Occipital lobe (tissue), 2 donors: ENCODE results near the gene NSDHL. TPM values are rescaled to one million over a fixed set of nuclear protein-coding genes. Genes with fewer than 3 reads are reported as not detected.
A peak's percentile ranks its signal among the peaks of the same experiment; 100 is the strongest.
"Not testable (repeated sequence)": the region's sequence is repeated elsewhere in the genome, so short reads cannot be mapped to it uniquely, and the experiment has no call there.

Experiments used
- DNase-seq: peaks from one replicate; lab custom pipeline; 2025; lab: John Stamatoyannopoulos, UW
- total RNA-seq: library from RNA; depleted of rRNA; stranded (reverse); fragments of >200 nt; gene quantifications from one replicate; pipeline ENCODE4 v1.2.3, GENCODE V29; 2014

NSDHL gene
- total RNA-seq = 14.5 TPM

DNA sequence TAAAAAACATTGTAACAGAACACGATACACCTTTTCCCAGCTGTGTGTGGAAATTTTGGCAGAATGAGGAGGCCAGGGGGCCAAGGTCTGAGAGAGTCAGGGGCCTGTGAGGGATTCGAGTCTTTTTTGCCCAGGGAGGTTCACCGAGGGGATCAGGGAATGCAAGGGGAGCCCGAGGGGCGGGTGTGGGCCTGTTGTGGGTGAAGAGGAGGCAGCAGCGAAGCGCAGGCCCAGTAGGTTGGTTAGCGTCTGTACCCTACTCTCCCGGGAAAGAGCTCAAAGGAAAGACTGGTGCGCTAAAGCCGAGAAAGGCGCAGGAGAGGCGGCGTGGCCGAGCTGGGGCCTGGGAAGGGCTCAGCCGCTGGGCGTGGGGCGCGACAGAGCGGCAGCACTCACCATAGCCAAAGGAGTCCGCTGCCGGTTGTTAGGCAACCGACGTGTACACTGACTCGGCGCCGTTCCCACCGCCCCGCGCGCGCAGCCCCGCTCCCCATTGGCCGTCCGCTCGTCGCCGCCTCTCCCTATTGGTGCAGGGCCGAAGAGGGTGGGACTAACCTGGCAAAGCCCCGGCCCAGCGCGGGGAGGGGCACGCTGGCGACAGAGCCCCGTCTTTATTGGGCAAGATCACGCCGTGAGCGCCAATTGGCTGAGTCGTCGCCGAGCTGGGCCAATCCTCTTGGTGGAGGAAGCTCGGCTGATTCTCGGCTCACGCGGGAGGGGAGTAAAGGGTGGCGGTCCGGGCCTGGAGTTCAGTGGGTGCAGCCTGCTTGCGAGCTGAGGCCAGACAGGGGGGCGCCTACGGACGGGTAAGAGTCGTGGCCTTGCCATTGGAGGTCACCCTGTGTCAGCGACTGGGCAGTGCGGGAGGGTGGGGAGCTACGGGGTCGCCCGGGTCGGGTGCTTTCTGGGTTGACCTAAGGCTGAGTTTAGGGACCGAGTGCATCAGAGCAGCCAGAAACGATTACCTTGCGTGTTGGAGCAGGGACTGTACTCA, at the start of gene NSDHL, which contains the start of gene CETN2:
Gene NSDHL (plus strand): TSS at position 752 of the 994 bp plus-strand sequence. CDS start 15,262 bp downstream, outside the sequence.
Gene CETN2 (minus strand): TSS at position 446 of the 994 bp plus-strand sequence. CDS start 47 bp downstream, at position 399.
- peak; percentile 93 for DNase-seq

DNA sequence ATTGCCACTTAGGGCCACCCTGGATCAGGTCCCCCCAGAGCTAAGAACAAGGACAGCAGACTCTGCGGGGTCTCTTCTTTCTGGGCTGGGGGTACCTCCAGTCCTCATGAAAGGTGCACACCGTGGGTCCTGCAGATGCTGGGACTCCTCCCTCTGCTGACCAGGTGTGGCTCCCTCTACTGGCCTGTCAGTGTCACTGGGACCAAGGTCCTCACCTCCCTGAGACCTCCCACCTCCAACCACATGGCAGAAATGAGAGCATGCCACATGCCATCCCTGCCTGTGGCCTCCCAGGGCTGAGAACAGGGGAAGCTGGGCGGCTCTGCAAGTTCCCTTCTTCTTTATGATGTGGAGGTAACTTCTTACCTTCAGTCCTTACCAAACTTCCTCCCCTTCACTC, 43.8 kb upstream of the NSDHL start:
- DNase-seq = not testable (repeated sequence)

DNA sequence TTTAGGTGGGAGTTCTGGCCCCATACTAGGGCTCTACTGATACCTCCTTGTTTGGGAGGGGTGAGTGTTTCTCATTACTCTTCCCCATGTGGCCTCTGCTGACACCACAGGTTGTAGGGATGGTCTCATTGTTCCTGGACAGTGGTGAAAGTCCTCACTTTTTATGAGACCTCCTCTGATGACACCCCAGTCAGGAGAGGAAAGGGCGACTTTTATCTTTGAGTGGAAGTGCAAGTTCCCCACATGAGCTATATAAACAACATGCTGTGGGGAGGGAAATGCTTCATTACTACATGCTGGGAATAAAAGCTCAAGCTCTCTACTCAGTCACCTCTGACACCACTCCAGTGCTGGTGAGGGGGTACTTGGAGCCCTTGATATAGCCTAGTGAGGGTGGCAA, 31.9 kb upstream of the NSDHL start:
- DNase-seq = no peak

DNA sequence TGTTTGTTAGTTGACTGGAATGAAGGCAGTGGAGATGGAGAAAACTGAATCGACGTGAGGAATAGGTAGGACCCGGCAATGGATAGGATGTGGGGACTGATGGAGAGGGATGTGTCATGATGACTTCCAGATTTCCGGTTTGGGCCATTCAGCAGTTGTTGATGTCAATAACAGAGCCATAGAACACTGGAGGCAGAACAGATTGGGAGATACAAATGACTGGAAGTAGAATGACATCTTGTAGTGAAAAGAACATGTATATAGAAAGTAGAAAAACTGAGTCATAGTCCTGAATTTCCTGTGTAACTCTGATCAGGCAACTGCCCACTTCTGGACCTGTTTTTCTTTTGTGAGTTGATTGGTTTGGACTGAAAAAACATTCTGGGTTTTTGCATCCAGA, 24.8 kb upstream of the NSDHL start:
- no peak for DNase-seq

DNA sequence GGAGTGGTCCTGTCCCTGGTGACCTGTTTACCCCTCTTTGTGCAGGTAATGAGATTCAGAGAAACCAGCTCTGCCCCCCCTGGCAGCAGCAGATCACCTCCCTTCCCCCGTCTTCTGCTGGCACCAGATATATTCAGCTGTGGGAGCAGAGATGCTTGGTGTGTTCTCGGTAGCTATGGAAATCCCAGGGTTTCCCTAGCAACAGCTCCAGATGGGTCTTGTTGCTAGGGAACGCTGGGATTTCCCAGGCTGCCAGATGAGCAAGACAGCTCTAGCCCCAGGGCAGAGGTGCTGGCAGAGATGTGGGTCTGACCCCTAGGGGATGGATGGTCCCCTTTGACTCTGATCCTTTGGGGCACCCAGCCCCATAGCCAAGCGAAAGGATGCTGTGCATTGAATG, 20.5 kb upstream of the NSDHL start:
- DNase-seq = no peak

DNA sequence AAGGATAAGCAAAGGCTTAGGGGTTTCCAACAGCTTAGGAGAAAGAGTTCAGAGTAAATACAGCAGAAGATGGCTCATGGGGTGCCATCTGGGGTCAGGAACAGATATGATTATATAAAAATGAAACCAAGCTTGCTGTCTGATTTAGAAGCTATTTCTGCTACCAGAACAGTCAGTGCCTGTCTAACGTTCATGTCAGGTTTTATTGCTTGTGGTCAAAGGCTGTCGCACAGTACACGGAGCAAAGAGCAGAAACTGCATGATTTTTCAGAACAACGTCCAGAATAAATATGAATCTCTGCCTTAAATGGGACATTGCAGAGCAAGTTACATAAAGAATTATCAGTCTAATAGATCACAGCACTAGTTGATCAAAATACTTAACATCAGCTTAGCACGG, 17.7 kb upstream of the NSDHL start:
- DNase-seq = no peak

DNA sequence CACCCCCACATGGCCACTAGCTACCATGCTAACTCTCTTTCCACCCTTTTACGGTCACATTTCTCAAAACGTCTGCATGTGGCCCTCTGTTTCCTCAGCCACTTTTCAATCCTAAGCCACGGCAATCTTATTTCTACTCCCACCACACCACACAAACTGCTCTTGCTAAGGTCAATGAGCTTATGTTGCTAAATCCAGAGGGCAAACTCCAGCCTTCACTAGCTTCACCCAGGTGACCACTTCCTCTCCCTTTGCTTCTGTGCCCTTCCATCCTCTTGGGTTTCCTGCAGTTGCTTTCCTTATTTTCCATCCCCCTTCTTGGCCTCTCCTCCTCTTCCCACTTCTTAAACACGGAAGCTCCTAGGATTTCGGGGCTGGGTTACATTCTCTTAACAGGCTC, 16.8 kb upstream of the NSDHL start:
- no peak for DNase-seq

DNA sequence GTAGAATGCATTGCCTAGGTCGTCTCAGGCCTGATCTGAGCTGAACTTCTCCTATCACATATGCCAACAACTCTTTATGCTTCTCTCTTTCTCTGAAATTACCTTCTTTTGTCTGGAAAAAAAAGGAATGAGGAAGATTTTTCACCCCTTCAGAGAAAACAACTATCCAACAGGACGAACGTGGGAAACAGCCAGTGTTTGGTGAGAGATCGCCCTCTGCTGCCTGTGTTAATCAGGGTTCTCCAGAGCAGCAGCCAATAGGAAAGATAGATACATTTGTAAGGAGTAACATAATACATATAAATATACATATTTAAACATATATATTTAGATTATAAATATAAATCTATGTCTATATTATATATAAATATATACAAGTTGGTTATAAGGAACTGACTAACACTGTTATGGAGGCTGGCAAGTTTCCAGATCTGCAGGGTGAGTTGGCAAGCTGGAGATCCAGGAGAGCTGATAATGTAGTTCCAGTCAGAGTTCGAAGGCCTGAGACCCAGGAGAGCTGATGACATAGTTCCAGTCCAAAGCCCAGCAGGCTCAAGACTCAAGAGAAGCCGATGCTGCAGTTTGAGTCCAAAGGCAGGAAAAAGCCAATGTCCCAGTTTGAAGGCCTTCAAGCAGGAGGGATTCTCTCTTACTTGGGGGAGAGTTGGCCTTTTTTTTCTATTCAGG, 13.6 kb upstream of the NSDHL start:
- no peak for DNase-seq

DNA sequence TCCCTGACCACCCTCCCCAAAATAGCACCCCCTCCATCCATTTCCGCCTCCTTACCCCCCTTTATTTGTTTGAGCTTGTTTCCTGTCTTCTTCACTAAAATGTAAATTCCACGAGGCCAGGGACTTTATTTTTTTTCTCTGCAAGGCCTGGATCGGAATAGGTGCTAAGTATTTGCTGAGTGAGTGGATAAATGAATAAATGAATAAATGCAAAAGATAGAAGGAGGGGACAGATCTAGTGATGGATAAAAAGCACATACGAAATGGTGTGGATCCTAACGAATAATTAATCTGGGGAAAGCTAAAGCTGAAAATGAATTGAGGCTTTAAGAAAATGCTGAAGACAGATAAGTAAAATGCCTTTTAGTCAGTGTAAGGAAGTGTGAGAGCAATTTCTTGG, 12.5 kb upstream of the NSDHL start:
- no peak for DNase-seq

DNA sequence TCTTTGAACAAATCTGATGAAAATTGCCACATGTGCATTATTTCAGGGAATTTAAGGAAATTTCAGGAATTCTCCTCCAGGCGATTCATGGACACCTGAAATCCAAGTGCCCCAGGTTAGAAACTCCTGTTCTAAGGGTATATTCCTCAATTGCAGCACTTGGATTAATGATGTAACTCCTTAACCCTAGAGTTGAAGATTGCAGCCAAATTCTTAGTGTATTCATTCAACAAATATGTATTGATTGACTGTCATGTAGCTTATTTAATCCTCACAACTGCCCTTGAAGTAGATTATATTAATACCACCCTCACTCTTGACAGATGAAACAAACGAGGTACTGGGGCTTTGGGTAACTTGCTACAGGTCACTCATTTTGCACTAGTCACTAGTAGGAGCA, 11.6 kb upstream of the NSDHL start:
- DNase-seq = no peak

DNA sequence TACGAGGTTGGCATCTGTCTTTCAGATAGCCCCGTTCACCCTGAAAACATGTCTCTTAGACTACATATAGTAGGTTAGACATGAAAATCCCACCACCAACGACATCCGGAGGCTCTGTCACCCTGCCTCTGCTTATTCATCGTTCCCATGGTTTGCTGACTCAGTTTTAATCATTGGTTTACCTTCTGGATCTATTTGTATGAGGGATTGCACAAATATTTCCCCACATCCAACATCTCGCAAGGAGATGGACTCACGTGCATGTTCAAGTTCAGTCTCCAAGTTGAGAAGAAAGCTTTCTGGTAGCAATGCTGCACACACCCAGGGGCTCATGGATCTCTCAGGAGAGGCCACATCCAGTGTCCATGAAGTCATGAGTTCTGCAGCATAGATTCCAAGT, 11.1 kb upstream of the NSDHL start:
- DNase-seq = no peak

DNA sequence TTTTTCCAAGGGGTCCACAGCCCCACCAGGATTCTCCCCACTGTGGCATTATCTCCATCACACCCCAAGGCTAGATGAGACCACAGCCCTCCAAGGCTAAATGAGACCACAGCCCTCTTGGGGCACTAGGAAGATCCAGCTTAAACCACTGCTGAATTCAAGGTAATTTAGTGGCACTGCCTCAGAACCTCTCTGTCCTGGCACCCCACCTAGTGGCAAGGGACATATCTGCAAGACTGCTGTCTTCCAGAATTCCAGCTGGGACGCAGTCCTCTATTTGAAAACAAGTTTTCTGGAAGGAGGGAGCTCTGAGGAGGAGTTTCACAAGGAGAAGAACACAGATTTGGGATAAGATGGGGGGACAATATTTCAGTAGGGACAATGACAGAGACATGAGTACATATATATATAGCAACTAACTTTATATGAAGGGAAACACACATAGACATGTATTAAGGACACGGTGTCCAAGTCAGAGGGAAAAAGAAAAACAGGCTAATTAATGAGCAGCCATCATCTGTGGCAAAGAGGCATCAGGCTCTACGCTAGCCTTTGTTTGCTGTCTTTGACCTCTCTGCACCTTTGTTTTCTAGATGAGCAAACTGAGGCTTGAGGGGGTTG, 9.6 kb upstream of the NSDHL start:
- DNase-seq = no peak

DNA sequence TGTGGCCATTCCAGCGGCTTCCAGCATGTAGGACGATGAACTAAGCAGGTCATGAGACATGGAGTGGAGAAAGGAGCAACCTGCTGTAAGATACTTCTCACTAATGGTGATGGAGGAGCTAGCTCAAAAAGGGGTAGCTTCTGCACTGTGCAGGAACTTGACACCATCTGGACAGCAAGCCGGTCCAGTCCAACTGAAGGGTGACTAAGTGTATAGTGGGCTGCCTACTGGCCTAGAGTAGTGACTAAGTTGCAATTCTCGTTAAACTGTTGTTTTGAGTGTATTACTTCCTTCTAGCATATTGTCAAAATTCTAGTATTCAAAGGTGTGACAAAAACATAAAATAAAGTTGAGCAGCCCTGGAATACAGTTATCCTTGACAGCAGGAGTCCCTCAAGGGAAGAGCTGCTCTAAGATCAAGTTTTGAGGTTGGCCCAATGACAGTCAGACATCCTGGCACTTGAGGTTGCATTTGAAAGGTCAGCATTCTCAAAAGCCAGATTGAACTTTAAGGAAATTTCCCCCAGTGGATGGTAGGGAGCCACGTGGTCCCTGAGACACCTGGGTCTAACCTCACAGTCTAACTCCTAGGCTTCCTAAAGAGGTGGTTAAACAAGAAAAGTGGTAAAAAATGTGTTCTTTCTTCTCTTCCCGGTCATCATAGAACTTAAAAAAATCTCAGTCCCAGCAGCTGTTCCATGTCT, 8.3 kb upstream of the NSDHL start:
- no peak for DNase-seq

DNA sequence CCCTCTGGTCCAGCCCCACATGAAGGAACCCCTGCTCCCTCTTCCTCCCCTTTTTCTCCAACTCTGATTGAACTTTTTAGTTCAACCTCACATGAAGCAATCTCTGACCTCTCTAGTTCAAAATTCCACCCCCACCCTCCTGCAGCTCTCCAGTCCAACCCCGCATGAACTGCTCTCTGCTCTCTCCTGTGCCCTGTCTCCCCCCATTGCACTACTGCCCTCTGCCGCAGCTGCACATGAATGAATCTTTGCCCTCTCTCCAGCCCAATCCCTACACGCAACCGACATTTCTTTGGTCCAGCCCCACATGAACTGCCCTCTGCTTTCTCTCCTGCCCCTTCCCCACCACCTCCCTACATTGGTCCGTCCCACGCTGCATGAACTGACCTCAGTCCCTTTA, 7.2 kb upstream of the NSDHL start:
- DNase-seq = no peak

DNA sequence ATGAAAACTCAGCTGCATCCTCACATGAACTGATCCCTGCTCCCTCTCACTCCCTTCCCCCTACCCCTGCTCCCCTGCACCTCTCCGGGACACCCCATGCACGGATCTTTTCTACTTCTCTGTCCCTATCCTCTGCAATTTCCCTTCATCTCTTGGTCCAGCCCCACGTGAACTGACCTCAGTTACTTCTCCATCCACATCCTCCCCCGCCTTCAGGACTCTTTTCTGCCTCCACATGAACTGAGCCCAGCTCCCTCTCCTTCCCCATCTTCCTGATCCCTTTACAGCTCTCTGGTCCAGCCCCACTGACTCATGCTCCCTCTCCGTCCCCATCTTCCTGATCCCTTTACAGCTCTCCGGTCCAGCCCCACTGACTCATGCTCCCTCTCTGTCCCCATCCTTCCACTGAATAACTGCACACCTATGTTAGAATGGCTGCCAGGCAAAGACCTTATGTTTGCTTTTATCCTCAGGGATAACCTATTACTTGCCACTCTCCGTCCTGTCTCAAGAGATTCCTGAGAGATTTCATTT, 6.0 kb upstream of the NSDHL start:
- no peak for DNase-seq

DNA sequence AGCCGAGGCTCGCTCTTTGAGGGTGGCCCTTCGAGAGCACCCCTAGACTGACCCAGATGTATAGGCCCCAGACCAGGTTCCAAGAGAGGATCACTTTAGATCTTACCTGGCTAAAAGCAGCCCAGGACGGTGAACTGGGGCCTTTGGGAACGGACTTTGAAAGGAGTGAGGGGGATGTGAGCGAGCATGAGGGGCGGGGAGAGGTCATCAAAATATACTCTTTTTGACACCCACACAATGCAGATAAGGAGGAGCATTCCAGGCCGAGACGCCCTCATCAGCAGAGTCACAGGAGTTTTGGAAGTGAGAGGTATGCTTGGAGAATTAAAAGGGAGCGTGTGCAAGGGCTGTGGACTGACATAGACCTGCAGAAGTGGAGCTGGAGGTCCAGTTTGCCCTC, 528 bp downstream of the NSDHL start:
- DNase-seq = no peak

DNA sequence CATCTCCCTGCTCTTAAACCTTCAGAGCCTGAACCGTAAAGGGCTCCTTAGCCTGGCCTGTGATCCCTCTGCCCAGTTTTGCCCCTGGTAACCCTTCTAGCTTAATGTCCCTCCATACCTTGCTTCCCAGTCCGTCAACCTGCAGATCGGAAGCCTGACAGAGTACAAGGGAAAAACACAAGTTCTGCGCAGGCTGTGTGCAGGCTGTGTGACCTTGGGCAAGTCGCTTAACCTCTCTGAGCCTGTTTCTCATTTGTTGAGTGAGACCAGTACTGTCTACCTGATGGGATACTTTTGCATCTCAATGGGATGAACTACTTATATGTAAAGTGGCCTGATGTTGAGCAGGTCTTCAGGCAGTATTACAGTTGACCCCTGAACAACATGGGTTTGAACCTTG, 1.7 kb downstream of the NSDHL start:
- DNase-seq = no peak

DNA sequence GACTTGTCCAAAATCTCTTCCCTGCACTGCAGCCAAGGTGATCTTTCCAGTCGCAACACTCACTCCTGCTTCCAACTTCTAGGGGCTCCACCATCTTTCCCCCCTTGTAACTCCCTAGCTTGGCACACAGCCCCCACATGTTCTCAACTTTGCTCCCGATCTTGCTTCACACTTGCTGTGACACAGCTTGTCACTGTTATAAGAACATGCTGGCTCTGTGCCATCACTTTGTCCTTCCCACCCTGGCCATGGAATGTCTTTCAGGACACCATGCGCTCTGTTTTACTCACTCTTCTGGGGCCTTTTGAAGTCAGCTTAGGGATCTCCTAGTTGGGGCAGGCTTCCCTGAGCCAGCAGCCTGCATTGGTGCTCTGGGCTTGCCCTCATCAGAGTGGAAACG, 2.5 kb downstream of the NSDHL start:
- DNase-seq = no peak

DNA sequence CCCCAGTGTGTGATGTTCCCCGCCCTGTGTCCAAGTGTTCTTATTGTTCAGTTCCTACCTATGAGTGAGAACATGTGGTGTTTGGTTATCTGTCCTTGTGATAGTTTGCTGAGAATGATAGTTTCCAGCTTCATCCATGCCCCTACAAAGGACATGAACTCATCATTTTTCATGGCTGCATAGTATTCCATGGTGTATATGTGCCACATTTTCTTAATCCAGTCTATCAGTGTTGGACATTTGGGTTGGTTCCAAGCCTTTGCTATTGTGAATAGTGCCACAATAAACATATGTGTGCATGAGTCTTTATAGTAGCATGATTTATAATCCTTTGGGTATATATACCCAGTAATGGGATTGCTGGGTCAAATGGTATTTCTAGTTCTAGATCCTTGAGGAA, 4.6 kb downstream of the NSDHL start:
- DNase-seq = not testable (repeated sequence)

DNA sequence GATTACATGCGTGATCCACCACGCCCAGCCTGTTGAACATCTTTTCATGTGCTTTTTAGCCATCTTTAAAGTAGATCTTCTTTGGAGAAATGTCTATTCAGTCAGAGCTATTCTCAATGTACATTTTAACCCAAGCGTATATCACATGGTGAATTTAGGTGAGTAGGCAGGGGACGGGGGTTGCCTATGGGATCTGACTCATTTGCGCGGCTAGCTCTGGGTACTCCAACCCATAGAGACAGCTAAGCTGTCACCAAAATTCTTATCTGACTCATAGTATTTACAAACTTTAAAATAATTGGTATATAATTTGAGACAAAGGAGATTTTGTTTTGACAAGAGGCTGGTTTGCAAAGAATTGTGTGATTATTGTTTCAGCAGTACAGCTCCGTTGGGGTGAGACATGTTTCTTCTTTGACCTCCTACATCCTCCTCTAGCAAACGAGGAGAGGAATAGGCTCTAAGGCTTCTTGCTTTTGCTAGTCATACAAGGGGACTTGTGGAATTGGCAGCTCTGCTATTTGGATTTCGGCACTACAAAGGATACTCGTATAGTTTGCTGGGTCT, 12.0 kb downstream of the NSDHL start:
- no peak for DNase-seq

DNA sequence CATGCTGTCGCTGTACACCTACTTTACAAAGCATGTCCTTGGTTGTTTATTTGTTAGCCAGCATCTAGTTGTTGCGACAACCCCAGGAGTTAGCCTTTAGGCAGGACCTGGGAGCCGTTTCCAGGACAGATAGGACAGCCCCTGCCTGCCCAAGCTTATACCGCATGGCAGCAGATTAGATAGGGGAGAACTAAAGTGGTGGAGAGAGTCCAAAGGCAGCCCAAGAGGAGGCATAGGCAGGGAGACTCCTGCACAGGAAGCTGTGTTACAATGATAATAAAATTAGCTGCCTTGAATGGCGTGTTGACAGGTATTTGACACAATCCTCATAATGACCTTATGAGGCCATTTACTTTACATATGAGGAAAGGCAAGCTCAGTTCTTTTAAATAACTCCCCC, 13.0 kb downstream of the NSDHL start:
- DNase-seq = no peak
